ENCODE data around the gene MICALL2.

The MICALL2 gene

GRCh38 chr7:1415389-1415990, 43.8 kb downstream of the MICALL2 start:
- no peak for DNase-seq (ENCODE audit: low read depth in 2 of 2)

- DNase-seq (ENCODE audit: low read depth in 2 of 2) = no peak
Observed at GRCh38 chr7:1413936-1414639, 45.2 kb downstream of the MICALL2 start.

- peak; percentile 88 to 92 for DNase-seq (ENCODE audit: low read depth in 2 of 2)
Observed at GRCh38 chr7:1412322-1413261, 46.7 kb downstream of the MICALL2 start.

DNA sequence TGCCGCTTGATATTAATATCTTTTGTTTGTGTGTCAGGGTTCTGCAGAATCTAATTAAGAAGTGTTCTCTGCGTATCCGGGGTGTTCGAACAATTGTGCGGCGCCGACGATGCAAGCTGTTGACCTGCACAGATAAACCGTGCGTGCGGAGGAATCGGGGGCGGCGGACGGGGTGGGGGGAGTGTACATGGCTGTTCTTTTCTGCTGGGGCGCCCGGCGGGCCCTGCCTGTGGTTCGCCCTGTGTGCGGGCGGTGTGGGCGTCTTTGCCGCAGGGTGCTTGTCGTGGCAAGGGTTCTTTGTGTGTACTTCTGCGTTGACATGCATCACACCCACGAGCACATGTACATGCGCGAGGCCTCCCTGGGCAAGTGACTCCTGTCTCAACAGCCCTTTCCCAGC, 47.9 kb downstream of the MICALL2 start:
- no peak for DNase-seq (ENCODE audit: low read depth in 2 of 2)

DNA sequence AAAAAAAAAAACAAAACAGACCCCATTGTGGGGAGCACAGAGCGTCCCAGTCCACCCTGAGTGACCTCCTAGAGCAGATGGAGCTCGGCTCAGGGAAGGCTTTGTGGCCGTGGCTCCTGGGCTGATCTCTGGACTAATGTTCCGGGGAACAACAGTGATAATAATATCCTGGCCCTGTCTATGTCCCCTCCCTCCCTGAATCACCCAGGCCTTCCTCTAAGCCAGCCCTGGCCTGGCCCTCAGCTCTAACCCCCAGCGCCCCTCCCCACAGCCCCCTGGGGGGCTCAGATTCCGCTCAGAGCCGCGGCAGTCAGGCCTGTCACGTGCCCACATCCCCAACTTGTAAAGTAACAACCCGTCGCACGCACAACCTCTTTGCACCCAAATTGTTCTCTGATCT, 48.3 kb downstream of the MICALL2 start:
- no peak for DNase-seq (ENCODE audit: low read depth in 2 of 2)

DNA sequence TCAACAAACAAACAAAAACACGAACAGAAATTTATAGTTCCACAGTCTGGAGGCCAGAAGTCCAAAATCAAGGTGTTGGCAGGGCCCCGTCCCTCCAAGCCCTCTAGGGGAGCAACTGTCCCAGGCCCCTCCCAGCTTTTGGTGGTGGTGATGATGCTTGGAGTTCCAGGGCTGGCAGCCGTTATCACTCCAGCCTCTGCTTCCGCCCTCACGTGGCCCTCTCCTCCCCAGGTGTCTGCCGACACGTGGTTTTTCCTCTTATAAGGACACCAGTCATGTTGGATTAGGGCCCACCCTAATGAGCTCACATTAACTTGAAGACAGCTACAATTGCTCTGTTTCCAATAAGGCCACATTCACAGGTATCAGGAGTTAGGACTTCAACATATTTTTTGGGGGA, 49.7 kb downstream of the MICALL2 start:
- DNase-seq (ENCODE audit: low read depth in 2 of 2) = no peak

DNA sequence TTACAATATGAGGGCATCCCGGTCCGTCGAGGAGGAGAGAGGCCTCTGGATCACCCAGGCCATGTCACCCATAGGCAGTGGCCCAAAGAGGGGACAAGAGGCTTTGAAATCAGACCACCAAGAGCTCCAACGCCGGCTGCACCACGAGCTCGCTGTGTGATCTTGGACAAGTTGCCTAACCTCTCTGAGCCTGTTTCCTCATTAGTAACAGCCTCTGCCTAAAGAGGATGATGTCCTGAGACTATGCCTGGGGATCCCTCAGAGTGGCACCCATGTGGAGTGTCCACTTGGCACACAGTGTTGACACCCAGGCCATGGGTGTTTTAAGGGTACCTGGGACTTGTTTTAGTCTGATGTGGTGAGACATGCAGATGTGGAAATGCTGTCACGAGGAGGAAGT, 50.8 kb downstream of the MICALL2 start:
- no peak for DNase-seq (ENCODE audit: low read depth in 2 of 2)

GRCh38 chr7:1407892-1408291, 51.4 kb downstream of the MICALL2 start:
- DNase-seq (ENCODE audit: low read depth in 2 of 2) = no peak

DNA sequence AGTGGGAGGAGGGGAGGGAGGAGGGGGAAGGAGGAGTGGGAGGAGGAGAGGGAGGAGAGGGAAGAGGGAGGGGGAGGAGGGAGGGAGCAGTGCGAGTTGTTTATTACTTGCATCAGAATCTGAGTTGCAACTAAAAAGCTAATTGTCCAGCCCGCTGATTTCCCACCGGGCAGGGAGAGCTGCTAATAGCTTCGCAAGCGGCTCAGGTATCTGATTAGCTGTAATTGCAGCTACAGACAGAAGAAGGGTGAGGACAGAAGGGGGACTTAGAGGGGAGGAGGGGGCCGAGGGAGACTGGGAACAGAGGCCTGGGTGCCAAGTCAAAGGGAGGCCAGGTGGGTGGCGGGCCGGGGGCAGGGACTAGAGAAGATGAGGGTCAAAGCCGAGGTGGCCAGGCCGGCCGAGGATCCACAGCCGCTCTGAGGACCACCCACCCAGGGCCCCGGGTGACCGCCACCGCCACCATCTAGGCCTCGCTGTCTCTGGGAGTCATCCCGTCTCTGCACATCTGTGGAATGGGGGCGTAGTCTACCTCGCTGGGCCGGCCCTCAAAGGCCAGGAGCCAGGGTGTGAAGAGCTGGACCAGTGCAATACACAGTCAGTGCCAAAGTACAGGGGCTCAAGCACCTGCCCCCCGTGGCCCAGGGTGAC, 54.2 kb downstream of the MICALL2 start:
- DNase-seq (ENCODE audit: low read depth in 2 of 2) = no peak

DNA sequence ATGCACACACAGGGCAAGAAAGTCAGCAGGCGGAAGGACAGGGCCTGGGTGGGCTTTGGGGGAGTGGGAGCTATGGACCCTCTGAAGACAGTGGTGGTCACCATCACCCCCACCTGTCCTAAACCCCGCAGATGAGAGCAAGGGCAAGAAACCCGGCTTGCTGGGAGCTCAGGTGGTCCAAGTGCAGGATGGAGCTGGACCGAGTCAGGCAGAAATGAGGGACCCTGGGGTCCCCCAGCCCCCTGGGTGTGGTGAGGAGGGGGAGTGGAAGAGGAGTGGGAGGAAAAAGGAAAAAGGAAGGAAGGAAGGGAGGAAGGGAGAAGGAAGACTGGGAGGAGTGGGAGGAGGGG, 54.8 kb downstream of the MICALL2 start:
- DNase-seq (ENCODE audit: low read depth in 2 of 2) = no peak

GRCh38 chr7:1403638-1404459, 55.4 kb downstream of the MICALL2 start:
- DNase-seq (ENCODE audit: low read depth in 2 of 2) = no peak

DNA sequence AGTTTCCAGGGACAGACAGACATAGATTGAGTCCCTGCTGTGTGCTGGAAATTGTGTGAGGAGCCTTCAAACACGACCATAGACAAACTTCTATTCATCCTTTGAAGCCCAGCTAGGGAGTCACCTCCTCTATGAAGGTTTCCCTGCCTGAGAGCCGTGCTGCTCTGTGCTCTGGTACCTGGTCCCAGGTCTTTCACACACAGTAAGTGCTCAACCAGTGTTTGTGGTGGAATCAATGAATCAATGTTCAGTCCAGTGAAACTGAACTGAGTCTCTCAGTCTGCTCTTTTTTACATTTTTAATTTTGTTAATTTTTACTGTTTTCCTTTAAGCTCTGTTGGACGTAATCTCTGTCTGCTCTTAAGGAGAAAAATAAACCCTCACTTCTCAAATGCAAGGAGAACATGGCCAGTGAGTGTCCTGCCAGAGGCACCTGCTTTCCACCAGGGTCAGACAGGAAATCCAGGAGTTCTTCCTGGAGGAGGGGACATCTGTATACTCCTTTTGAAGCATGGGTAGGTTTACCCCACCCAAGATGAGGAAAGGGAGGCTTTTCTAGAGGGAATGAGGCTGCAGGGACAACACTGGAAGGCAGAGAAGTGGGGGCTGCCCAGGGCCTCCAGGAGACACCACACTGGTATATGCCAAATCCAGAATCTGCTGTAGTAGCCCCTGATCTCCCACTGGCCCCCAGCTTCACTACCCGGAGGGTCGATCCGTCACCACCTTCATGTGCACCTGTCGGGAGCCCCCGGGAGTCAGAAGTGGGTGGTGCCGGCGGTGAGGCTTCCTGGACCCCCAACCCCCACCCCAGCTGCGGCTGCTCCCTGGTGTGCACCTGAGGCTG, 56.3 kb downstream of the MICALL2 start:
- DNase-seq (ENCODE audit: low read depth in 2 of 2) = no peak

GRCh38 chr7:1402110-1402790, 57.0 kb downstream of the MICALL2 start:
- DNase-seq (ENCODE audit: low read depth in 2 of 2) = no peak

DNA sequence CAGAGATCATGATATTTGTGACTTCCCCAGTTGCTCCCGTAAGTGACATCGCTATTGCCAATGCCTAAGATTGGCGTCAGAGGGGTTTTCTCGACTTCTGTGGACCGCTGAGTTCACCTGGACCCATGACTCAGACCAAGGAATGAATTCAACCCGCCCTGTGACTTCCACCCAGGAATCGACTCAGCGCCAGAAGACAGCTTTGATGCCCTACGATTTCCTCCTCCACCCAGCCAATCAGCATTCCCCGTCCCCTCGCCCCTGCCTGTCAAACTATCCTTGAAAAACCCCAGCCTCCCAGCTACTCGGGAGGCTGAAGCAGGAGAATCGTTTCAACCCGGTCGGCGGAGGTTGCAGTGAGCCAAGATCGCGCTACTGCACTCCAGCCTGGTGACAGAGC, 58.3 kb downstream of the MICALL2 start:
- no peak for DNase-seq (ENCODE audit: low read depth in 2 of 2)

DNA sequence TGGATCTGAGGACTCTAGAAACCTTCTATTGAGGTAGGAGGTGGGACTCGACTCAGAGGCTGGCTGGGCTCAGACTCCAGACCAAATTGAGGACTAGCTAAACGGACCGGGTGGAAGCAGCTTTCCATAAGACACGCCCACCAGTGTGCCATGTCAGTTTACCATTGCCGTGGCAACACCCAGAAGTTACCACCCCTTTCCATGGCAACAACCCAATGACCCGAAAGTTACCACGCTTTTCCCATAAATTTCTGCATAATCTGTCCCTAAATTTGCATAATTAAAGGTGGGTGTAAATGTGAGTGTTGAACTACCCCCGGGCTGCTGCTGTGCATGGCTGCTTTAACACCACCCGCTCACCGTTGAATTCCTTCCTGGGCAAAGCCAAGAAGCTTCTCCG, 58.9 kb downstream of the MICALL2 start:
- DNase-seq (ENCODE audit: low read depth in 2 of 2) = no peak

DNA sequence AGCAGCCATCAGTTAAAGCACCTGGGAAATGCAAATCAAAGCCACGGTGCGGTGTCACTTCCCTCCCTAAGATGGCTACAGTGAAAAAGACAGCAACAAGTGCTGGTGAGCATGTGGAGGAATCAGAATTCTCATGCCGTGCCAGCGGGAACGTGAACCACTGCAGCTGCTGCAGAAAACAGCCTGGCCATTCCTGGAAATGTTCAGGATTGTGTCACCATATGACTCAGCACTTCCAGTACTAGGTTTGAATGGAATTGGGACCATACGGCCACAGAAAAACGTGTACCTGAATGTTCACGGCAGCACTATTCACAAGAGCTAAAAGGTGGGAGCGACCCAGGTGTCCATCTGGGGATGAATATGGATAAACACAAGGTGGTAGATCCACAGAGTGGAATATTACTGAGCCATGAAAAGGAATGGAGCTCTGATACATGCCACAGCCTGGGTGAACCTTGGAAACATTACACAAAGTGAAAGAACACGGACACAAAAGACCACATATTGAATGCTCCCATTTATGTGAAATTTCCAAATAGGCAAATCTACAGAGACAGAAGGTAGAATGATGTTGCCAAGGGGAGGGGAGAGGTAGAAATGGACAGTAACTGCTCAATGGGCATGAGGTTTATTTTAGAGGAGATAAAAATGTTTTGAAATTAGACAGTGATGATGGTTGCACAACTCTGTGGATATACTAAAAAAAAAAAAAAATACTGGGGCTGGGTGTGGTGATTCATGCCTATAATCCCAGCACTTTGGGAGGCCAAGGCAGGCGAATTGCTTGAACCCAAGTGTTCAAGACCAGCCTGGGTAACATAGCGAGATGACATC, 61.6 kb downstream of the MICALL2 start:
- no peak for DNase-seq (ENCODE audit: low read depth in 2 of 2)

DNA sequence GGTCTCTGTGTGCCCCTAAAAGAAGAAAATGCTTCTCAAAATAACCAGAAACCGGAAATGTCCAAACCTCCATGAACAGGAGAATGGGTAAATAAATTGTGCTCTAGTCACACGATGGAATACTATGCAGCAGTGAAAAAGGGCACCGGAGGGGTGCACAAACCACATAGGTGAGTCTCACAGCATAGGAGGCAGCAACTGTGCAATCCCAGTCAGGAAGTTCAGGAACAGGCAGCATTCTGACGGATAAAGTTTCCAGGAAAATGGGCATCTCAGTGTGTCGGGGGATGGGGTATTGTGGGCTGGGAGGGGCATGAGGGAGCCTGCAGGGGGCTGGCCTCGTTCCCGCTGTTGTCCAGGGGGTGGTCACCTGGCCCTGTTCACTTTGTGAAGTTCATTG, 63.1 kb downstream of the MICALL2 start:
- DNase-seq (ENCODE audit: low read depth in 2 of 2) = no peak

DNA sequence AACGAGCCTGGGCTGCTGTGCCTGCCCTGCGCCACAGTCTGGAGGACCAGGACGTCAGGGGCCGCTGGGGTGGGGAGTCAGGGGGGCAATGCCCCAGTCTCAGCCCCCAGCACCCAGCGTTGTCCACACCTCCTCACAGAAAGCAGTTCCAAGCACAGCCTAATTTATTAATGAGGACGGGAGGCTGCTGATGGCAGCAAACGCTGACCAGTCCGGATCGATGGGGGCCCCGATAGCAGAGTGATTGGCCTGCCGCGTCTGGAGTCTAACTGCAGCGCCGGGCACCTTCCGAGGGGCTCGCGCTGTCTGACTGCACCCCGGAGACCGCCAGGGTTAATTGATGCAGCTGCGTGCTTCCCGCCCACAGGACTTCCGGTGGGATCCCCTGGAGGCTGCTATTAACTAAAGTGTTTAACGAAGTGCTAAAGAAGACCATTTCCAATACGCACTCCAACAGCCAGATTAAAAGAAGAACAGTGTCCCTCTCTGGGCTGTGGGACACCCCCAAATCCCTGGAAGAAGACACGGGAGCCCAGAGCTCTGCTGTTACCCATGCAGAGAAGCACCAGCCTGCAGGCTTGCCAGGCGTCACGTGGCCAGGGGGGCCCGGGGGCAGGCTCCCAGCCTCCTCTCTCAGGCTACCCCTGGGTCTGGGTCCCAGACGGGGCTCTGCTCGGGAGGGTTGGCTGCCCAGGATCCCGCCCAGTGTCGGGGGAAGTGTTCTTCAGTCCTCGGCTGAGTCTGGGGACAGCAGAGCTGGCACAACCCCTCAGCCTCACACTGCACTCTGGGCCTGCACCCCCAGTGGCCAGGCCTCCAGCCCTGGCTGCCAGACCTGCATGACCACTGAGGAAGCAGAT, 63.8 kb downstream of the MICALL2 start:
- no peak for DNase-seq (ENCODE audit: low read depth in 2 of 2)

Data from activated CD4-positive, alpha-beta T cell treated with anti-CD3 and anti-CD28 coated beads for 24 hours (primary cell).